Neural cell (in vitro differentiated cells): ENCODE results near the gene EXOC6B. TPM values are rescaled to one million over a fixed set of nuclear protein-coding genes. Genes with fewer than 3 reads are reported as not detected.
A peak's percentile ranks its signal among the peaks of the same experiment; 100 is the strongest.

Experiments
- H2AFZ ChIP-seq: fragments of 200-600, 300-800 bp; sonication (generic), shearing (Covaris generic); 2 replicates; pipeline ENCODE4 v1.6.0; 2014; ENCODE audit warnings: low read depth, mild to moderate bottlenecking, antibody characterized with exemption, low read length, moderate library complexity
- H3F3A ChIP-seq: fragments of 200-600 bp; shearing (Covaris generic); 2 replicates; pipeline ENCODE4 v1.6.1; 2016; ENCODE audit warnings: mild to moderate bottlenecking, moderate library complexity, mixed read lengths, antibody characterized with exemption, low read length; ENCODE audit not compliant: insufficient read depth, poor library complexity, severe bottlenecking
- H3K27ac ChIP-seq: fragments of 200-600, 300-800 bp; sonication (generic), shearing (Covaris generic); 2 replicates; pipeline ENCODE4 v1.5.1; 2014; ENCODE audit warnings: mild to moderate bottlenecking, low read length, moderate library complexity
- H3K27me3 ChIP-seq: fragments of 300-800, 200-600 bp; sonication (generic), shearing (Covaris generic); 2 replicates; pipeline ENCODE4 v1.6.0; 2014; ENCODE audit warnings: mild to moderate bottlenecking, low read depth, low read length, moderate library complexity; ENCODE audit not compliant: insufficient read depth
- H3K36me3 ChIP-seq: fragments of 300-800, 200-600 bp; sonication (generic), shearing (Covaris generic); 2 replicates; pipeline ENCODE4 v1.5.1; 2014; ENCODE audit warnings: mild to moderate bottlenecking, antibody characterized with exemption, low read length, moderate library complexity; ENCODE audit not compliant: insufficient read depth
- H3K4me2 ChIP-seq: fragments of 300-800, 200-600 bp; sonication (generic), shearing (Covaris generic); 2 replicates; pipeline ENCODE4 v1.6.0; 2014; ENCODE audit warnings: mild to moderate bottlenecking, low read length
- H3K4me3 ChIP-seq: fragments of 300-800, 200-600 bp; sonication (generic), shearing (Covaris generic); 2 replicates; pipeline ENCODE4 v1.5.1; 2014; ENCODE audit warnings: mild to moderate bottlenecking, low read length, moderate library complexity
- H3K79me2 ChIP-seq: fragments of 200-600 bp; shearing (Covaris generic); replicated peaks from 2 replicates; pipeline ENCODE4 v1.6.0; 2014; ENCODE audit warnings: mild to moderate bottlenecking, low read length, moderate library complexity; ENCODE audit not compliant: insufficient read depth
- H3K9ac ChIP-seq: fragments of 300-800, 200-600 bp; sonication (generic), shearing (Covaris generic); 2 replicates; pipeline ENCODE4 v1.6.1; 2016; ENCODE audit warnings: mild to moderate bottlenecking, low read length, mixed read lengths
- H3K9me2 ChIP-seq: fragments of 200-600 bp; shearing (Covaris generic); 2 replicates; pipeline ENCODE4 v1.6.1; 2016; ENCODE audit warnings: mild to moderate bottlenecking, low read length, mixed read lengths; ENCODE audit not compliant: insufficient read depth
- H3K9me3 ChIP-seq: fragments of 200-600, 300-800 bp; sonication (generic), shearing (Covaris generic); 2 replicates; pipeline ENCODE4 v1.6.1; 2016; ENCODE audit warnings: mild to moderate bottlenecking, mixed run types, low read length, moderate library complexity, mixed read lengths
- H4K20me1 ChIP-seq: fragments of 200-600 bp; shearing (Covaris generic); 2 replicates; pipeline ENCODE4 v1.6.1; 2016; ENCODE audit warnings: mild to moderate bottlenecking, mixed run types; ENCODE audit not compliant: insufficient read depth
- EP300 ChIP-seq: fragments of 450-650 bp; conservative IDR thresholded peaks from 2 replicates; pipeline ENCODE4 v1.6.1; 2014; ENCODE audit warnings: antibody characterized with exemption, mild to moderate bottlenecking, moderate library complexity; ENCODE audit not compliant: poor library complexity, severe bottlenecking
- EZH2 ChIP-seq: fragments of 200-600, 300-800 bp; shearing (Covaris generic), sonication (generic); IDR thresholded peaks from 2 replicates; pipeline ENCODE4 v1.6.1; 2014; ENCODE audit warnings: antibody characterized with exemption, low read length, borderline replicate concordance, mild to moderate bottlenecking; ENCODE audit not compliant: insufficient read depth, poor library complexity, severe bottlenecking
- RAD21 ChIP-seq: fragments of 450-650 bp; conservative IDR thresholded peaks from 2 replicates; pipeline ENCODE4 v1.6.1; 2014; ENCODE audit warnings: antibody characterized with exemption, mild to moderate bottlenecking, moderate library complexity
- SMC3 ChIP-seq: fragments of 450-650 bp; conservative IDR thresholded peaks from 2 replicates; pipeline ENCODE4 v1.6.1; 2014; ENCODE audit warnings: antibody characterized with exemption, mild to moderate bottlenecking, moderate library complexity; ENCODE audit not compliant: poor library complexity
- TAF1 ChIP-seq: IDR thresholded peaks from 2 replicates; pipeline ENCODE4 v1.6.1; 2012; ENCODE audit warnings: low read depth
- polyA plus RNA-seq: library from polyadenylated mRNA; depleted of rRNA; stranded (reverse); fragments of >200 nt; gene quantifications from 2 replicates; pipeline ENCODE4 v1.2.3, GENCODE V29; 2014
- TF ChIP-seq, protein P1 (sequence below): IDR thresholded peaks from 2 replicates; pipeline ENCODE4 v1.6.1; 2012; ENCODE audit warnings: borderline replicate concordance
- TF ChIP-seq, protein P2 (sequence below): fragments of 450-650 bp; IDR thresholded peaks from 2 replicates; pipeline ENCODE4 v1.5.1; 2014; ENCODE audit warnings: antibody characterized with exemption, mild to moderate bottlenecking, moderate library complexity; ENCODE audit not compliant: poor library complexity, severe bottlenecking

The EXOC6B gene
- polyA plus RNA-seq, 1 donor from 2014 or later: 23.4 TPM

DNA sequence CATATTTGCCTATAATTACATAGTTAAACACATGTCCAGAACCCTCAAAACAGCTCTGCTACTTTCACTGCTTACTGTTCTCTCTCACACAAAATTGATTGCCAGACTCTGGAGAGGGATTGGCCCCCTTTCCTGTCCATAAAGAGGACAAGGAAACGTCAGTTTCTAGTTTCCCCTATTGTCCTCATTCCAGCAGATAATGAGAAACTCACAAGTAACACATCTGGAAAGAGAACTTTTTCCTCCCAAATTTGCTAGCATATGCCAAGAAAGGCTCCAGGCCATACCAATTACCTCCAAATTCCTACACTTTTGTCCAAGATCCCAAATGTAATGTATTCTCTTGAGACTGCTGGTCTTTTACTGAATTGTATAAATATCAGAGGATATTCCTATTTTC is 200.5 kb downstream of the EXOC6B start:
- Histone ChIP-seq H3K79me2 (no peaks in the 10 kb centered on the region), H3K4me3 (no peak overlapping the region), H3K36me3 (no peaks in the 10 kb centered on the region), H3K9ac (no peak overlapping the region), H3F3A (no peaks in the 10 kb centered on the region), H3K9me2 (no peaks in the 10 kb centered on the region), H2AFZ (no peak overlapping the region), H4K20me1 (no peaks in the 10 kb centered on the region), H3K27me3 (no peaks in the 10 kb centered on the region), H3K27ac (no peak overlapping the region), H3K4me2 (no peak overlapping the region), H3K9me3 (no peaks in the 10 kb centered on the region)
- TF ChIP-seq SMC3: no peak

DNA sequence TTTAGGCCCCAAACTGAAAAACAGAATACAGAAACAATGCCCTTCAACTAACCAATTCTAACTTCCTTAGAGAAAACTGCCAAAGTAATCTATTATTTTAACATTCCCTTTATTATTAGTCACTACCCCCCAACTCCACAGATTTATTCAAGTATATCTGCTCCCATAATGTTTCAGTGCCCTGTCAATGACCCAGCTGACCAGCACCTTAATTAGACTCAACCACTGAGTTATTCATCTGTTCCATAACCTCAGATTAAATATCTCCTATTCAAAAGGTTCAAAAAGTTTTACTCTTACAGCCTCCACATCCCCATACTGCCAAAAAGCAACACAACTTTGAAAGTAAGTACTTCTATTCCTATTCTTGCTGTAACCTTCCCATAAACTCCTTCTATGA is 202.4 kb downstream of the EXOC6B start:
- H2AFZ ChIP-seq: no peak overlapping the region

DNA sequence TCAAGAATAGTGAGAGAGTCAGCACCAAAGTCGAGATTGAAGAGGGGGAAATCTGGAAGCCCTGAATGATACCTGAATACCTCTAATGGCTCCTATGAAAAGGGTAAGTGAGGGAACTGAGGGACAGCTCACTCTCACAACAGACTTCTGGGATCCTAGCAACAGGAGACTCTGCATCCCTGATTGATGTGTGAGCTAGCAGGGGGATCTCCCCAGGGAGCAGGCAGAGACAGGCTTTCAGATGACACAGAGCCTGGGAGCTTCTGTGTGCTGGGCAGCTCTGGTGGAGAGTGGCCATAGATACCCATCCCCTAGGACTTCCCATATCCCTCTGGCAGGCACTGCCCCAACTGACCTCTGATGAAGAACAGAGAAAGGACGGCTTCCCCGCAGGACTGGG is 206.2 kb downstream of the EXOC6B start:
- Histone ChIP-seq H3K9me2 (no peaks in the 10 kb centered on the region), H3K9me3 (no peaks in the 10 kb centered on the region), H2AFZ (no peak overlapping the region), H3F3A (no peaks in the 10 kb centered on the region), H3K36me3 (no peaks in the 10 kb centered on the region), H3K4me3 (peak overlapping the region; percentile 33), H4K20me1 (no peaks in the 10 kb centered on the region), H3K27ac (peak overlapping the region; percentile 13), H3K27me3 (no peaks in the 10 kb centered on the region), H3K79me2 (no peaks in the 10 kb centered on the region), H3K4me2 (no peak overlapping the region), H3K9ac (peak overlapping the region; percentile 27)
- TF ChIP-seq TAF1 (no peak), EP300 (peak; percentile 63)

More for the DNA sequence above, 202.4 kb downstream of the EXOC6B start:
- H3K36me3 ChIP-seq: no peaks in the 10 kb centered on the region
- H3K9me2 ChIP-seq: no peaks in the 10 kb centered on the region
- no peaks in the 10 kb centered on the region for H3K79me2 ChIP-seq
- H3K9ac ChIP-seq: no peak overlapping the region
- no peak overlapping the region for H3K27ac ChIP-seq
- TF ChIP-seq, protein P1, sequence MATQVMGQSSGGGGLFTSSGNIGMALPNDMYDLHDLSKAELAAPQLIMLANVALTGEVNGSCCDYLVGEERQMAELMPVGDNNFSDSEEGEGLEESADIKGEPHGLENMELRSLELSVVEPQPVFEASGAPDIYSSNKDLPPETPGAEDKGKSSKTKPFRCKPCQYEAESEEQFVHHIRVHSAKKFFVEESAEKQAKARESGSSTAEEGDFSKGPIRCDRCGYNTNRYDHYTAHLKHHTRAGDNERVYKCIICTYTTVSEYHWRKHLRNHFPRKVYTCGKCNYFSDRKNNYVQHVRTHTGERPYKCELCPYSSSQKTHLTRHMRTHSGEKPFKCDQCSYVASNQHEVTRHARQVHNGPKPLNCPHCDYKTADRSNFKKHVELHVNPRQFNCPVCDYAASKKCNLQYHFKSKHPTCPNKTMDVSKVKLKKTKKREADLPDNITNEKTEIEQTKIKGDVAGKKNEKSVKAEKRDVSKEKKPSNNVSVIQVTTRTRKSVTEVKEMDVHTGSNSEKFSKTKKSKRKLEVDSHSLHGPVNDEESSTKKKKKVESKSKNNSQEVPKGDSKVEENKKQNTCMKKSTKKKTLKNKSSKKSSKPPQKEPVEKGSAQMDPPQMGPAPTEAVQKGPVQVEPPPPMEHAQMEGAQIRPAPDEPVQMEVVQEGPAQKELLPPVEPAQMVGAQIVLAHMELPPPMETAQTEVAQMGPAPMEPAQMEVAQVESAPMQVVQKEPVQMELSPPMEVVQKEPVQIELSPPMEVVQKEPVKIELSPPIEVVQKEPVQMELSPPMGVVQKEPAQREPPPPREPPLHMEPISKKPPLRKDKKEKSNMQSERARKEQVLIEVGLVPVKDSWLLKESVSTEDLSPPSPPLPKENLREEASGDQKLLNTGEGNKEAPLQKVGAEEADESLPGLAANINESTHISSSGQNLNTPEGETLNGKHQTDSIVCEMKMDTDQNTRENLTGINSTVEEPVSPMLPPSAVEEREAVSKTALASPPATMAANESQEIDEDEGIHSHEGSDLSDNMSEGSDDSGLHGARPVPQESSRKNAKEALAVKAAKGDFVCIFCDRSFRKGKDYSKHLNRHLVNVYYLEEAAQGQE: no peak
- TF ChIP-seq EZH2: no peak
- TF ChIP-seq TAF1: no peak
- no peak for TF ChIP-seq SMC3
- no peak for TF ChIP-seq RAD21
- TF ChIP-seq, protein P2, sequence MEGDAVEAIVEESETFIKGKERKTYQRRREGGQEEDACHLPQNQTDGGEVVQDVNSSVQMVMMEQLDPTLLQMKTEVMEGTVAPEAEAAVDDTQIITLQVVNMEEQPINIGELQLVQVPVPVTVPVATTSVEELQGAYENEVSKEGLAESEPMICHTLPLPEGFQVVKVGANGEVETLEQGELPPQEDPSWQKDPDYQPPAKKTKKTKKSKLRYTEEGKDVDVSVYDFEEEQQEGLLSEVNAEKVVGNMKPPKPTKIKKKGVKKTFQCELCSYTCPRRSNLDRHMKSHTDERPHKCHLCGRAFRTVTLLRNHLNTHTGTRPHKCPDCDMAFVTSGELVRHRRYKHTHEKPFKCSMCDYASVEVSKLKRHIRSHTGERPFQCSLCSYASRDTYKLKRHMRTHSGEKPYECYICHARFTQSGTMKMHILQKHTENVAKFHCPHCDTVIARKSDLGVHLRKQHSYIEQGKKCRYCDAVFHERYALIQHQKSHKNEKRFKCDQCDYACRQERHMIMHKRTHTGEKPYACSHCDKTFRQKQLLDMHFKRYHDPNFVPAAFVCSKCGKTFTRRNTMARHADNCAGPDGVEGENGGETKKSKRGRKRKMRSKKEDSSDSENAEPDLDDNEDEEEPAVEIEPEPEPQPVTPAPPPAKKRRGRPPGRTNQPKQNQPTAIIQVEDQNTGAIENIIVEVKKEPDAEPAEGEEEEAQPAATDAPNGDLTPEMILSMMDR: no peak
- no peaks in the 10 kb centered on the region for H3K9me3 ChIP-seq
- no peaks in the 10 kb centered on the region for H3F3A ChIP-seq
- H3K4me2 ChIP-seq: no peak overlapping the region
- H3K27me3 ChIP-seq: no peaks in the 10 kb centered on the region
- H3K4me3 ChIP-seq: no peak overlapping the region
- H4K20me1 ChIP-seq: no peaks in the 10 kb centered on the region
